ENCODE results near the gene HDAC4.

DNA sequence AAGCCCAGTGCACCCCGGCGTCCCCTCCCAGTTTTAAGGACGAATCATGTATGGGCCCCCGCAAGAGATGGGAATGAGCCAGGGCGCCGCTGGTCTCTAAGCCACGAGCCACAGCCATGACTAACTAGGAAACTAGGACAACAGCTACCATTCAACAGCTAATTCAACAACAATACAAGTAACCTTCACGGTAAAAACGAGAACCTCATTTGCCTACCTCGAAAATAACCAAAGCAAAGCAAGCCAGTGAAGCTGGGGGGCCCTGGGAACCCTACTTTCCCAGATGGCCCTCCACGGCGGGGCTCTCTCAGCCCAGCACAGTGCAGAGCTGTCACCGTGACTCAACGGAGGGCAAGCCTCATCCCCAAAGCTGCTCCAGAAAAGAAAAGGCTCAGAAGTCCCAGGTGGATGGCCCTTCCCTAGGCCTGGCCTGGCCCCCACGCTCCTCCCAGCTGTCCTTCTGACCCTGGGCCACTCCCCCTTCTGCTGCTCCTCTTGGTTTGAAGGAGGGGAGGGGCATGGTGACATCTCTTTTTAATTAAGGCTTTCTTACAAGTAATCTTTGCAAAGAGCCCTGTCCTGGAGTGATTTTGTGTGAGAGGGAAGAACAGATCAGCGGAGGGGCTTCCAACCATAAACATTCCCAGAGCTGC lies 126.3 kb downstream of the HDAC4 start:
- TF ChIP-seq, protein P1, sequence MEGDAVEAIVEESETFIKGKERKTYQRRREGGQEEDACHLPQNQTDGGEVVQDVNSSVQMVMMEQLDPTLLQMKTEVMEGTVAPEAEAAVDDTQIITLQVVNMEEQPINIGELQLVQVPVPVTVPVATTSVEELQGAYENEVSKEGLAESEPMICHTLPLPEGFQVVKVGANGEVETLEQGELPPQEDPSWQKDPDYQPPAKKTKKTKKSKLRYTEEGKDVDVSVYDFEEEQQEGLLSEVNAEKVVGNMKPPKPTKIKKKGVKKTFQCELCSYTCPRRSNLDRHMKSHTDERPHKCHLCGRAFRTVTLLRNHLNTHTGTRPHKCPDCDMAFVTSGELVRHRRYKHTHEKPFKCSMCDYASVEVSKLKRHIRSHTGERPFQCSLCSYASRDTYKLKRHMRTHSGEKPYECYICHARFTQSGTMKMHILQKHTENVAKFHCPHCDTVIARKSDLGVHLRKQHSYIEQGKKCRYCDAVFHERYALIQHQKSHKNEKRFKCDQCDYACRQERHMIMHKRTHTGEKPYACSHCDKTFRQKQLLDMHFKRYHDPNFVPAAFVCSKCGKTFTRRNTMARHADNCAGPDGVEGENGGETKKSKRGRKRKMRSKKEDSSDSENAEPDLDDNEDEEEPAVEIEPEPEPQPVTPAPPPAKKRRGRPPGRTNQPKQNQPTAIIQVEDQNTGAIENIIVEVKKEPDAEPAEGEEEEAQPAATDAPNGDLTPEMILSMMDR (IDR thresholded peaks at IDR 0.05; ENCODE audit: low read length): no peak
- no peak for TF ChIP-seq EZH2 (IDR thresholded peaks at IDR 0.05; ENCODE audit: borderline replicate concordance, low read length)
